ENCODE measurements around the gene SAP30BP. TPM values are rescaled to one million over a fixed set of nuclear protein-coding genes. Genes with fewer than 3 reads are reported as not detected.

SAP30BP gene
- total RNA-seq, 1 donor from 2014 or later: 101 TPM

- no peak for DNase-seq (ENCODE audit: low spot score)
- Mint-ChIP-seq H3K4me3 (ENCODE audit: low read depth) (no peak overlapping the region), H3K9me3 (no peaks in the 10 kb centered on the region), H3K4me1 (ENCODE audit: low read depth) (no peaks in the 10 kb centered on the region), H3K27me3 (ENCODE audit: low read depth) (no peaks in the 10 kb centered on the region), H3K36me3 (ENCODE audit: low read depth) (peaks cover 60% of the 10 kb centered on the region), H3K27ac (no peak overlapping the region)
- intact Hi-C loops (cut with micrococcal nuclease): no loop called here
These were observed 36.1 kb downstream of the SAP30BP start for GRCh38 chr17:75703191-75703590.

GRCh38 chr17:75703591-75703990, 36.5 kb downstream of the SAP30BP start:
- DNase-seq (ENCODE audit: low spot score): no peak
- Mint-ChIP-seq H3K4me1 (ENCODE audit: low read depth) (no peaks in the 10 kb centered on the region), H3K4me3 (ENCODE audit: low read depth) (no peak overlapping the region), H3K9me3 (no peaks in the 10 kb centered on the region), H3K27ac (no peak overlapping the region), H3K36me3 (ENCODE audit: low read depth) (peaks cover 61% of the 10 kb centered on the region), H3K27me3 (ENCODE audit: low read depth) (no peaks in the 10 kb centered on the region)
- intact Hi-C loops (cut with micrococcal nuclease): no loop called here

- intact Hi-C loops (cut with micrococcal nuclease): no loop called here
- Mint-ChIP-seq H3K27me3 (ENCODE audit: low read depth) (no peaks in the 10 kb centered on the region), H3K9me3 (no peaks in the 10 kb centered on the region), H3K36me3 (ENCODE audit: low read depth) (peaks cover 54% of the 10 kb centered on the region), H3K4me1 (ENCODE audit: low read depth) (no peaks in the 10 kb centered on the region), H3K27ac (no peak overlapping the region), H3K4me3 (ENCODE audit: low read depth) (no peak overlapping the region)
- no peak for DNase-seq (ENCODE audit: low spot score)
These were observed 38.1 kb downstream of the SAP30BP start for GRCh38 chr17:75704963-75705875.

- H3K9me3 Mint-ChIP-seq: no peaks in the 10 kb centered on the region
- peaks cover 3% of the 10 kb centered on the region for H3K27me3 Mint-ChIP-seq (ENCODE audit: low read depth)
- H3K36me3 Mint-ChIP-seq (ENCODE audit: low read depth): peaks cover 45% of the 10 kb centered on the region
- intact Hi-C loops (cut with micrococcal nuclease): no loop called here
- DNase-seq (ENCODE audit: low spot score): no peak
- H3K27ac Mint-ChIP-seq: no peak overlapping the region
- no peaks in the 10 kb centered on the region for H3K4me1 Mint-ChIP-seq (ENCODE audit: low read depth)
- H3K4me3 Mint-ChIP-seq (ENCODE audit: low read depth): no peak overlapping the region
These were observed 39.0 kb downstream of the SAP30BP start for GRCh38 chr17:75706042-75706728.

GRCh38 chr17:75707079-75707571, 40.0 kb downstream of the SAP30BP start:
- Mint-ChIP-seq H3K9me3 (no peaks in the 10 kb centered on the region), H3K27me3 (ENCODE audit: low read depth) (peaks cover 3% of the 10 kb centered on the region), H3K4me1 (ENCODE audit: low read depth) (no peaks in the 10 kb centered on the region), H3K27ac (no peak overlapping the region), H3K4me3 (ENCODE audit: low read depth) (no peak overlapping the region), H3K36me3 (ENCODE audit: low read depth) (peaks cover 37% of the 10 kb centered on the region)
- no peak for DNase-seq (ENCODE audit: low spot score)
- intact Hi-C loops (cut with micrococcal nuclease): no loop called here

- Mint-ChIP-seq H3K9me3 (no peaks in the 10 kb centered on the region), H3K4me3 (ENCODE audit: low read depth) (no peak overlapping the region), H3K36me3 (ENCODE audit: low read depth) (peaks cover 5% of the 10 kb centered on the region), H3K27ac (no peak overlapping the region), H3K4me1 (ENCODE audit: low read depth) (no peaks in the 10 kb centered on the region), H3K27me3 (ENCODE audit: low read depth) (peaks cover 4% of the 10 kb centered on the region)
- intact Hi-C loops (cut with micrococcal nuclease): no loop called here
- no peak for DNase-seq (ENCODE audit: low spot score)
These were observed 45.3 kb downstream of the SAP30BP start for GRCh38 chr17:75712446-75712845.

GRCh38 chr17:75719732-75720131, 52.6 kb downstream of the SAP30BP start:
- peaks cover 19% of the 10 kb centered on the region for H3K27me3 Mint-ChIP-seq (ENCODE audit: low read depth)
- intact Hi-C loops (cut with micrococcal nuclease): no loop called here

GRCh38 chr17:75720656-75721462, 53.7 kb downstream of the SAP30BP start, which contains the start of gene ITGB4:
TSS of gene ITGB4 (plus strand) at chr17:75721459. CDS start at chr17:75724704, 3,245 bp downstream.
- Mint-ChIP-seq H3K4me1 (ENCODE audit: low read depth) (peaks cover 2% of the 10 kb centered on the region), H3K4me3 (ENCODE audit: low read depth) (peak within 1 kb of the TSS; percentile 79), H3K9me3 (no peaks in the 10 kb centered on the region), H3K36me3 (ENCODE audit: low read depth) (no peaks in the 10 kb centered on the region), H3K27ac (no peak within 1 kb of the TSS), H3K27me3 (ENCODE audit: low read depth) (peaks cover 19% of the 10 kb centered on the region)
- DNase-seq (ENCODE audit: low spot score): peak; percentile 63
- intact Hi-C loops (cut with micrococcal nuclease): no loop called here

More at GRCh38 chr17:75719732-75720131, 52.6 kb downstream of the SAP30BP start:
- Mint-ChIP-seq H3K4me3 (ENCODE audit: low read depth) (peak overlapping the region; percentile 79), H3K27ac (no peak overlapping the region), H3K9me3 (no peaks in the 10 kb centered on the region), H3K4me1 (ENCODE audit: low read depth) (peaks cover 2% of the 10 kb centered on the region), H3K36me3 (ENCODE audit: low read depth) (no peaks in the 10 kb centered on the region)
- no peak for DNase-seq (ENCODE audit: low spot score)

GRCh38 chr17:75721463-75722011, 54.4 kb downstream of the SAP30BP start:
- H3K27ac Mint-ChIP-seq: no peak overlapping the region
- H3K36me3 Mint-ChIP-seq (ENCODE audit: low read depth): no peaks in the 10 kb centered on the region
- H3K9me3 Mint-ChIP-seq: no peaks in the 10 kb centered on the region
- intact Hi-C loops (cut with micrococcal nuclease): no loop called here
- DNase-seq (ENCODE audit: low spot score): no peak
- H3K4me3 Mint-ChIP-seq (ENCODE audit: low read depth): peak overlapping the region; percentile 26
- H3K4me1 Mint-ChIP-seq (ENCODE audit: low read depth): peaks cover 2% of the 10 kb centered on the region
- H3K27me3 Mint-ChIP-seq (ENCODE audit: low read depth): peaks cover 19% of the 10 kb centered on the region

GRCh38 chr17:75722076-75722475, 54.9 kb downstream of the SAP30BP start:
- Mint-ChIP-seq H3K27ac (no peak overlapping the region), H3K9me3 (no peaks in the 10 kb centered on the region), H3K4me1 (ENCODE audit: low read depth) (peaks cover 2% of the 10 kb centered on the region), H3K27me3 (ENCODE audit: low read depth) (peaks cover 19% of the 10 kb centered on the region), H3K36me3 (ENCODE audit: low read depth) (no peaks in the 10 kb centered on the region), H3K4me3 (ENCODE audit: low read depth) (peak overlapping the region; percentile 26)
- intact Hi-C loops (cut with micrococcal nuclease): no loop called here
- no peak for DNase-seq (ENCODE audit: low spot score)

GRCh38 chr17:75722542-75723095, 55.5 kb downstream of the SAP30BP start:
- Mint-ChIP-seq H3K27ac (no peak overlapping the region), H3K9me3 (no peaks in the 10 kb centered on the region), H3K4me1 (ENCODE audit: low read depth) (peaks cover 2% of the 10 kb centered on the region), H3K4me3 (ENCODE audit: low read depth) (no peak overlapping the region), H3K36me3 (ENCODE audit: low read depth) (no peaks in the 10 kb centered on the region), H3K27me3 (ENCODE audit: low read depth) (peaks cover 19% of the 10 kb centered on the region)
- intact Hi-C loops (cut with micrococcal nuclease): no loop called here
- no peak for DNase-seq (ENCODE audit: low spot score)
